Stimulated activated CD4-positive, alpha-beta T cell treated with anti-CD3 and anti-CD28 coated beads, Interleukin-1b, Interleukin-23, amount 100 ng/mL, for 24 hours (primary cell): ENCODE results near the gene GAK.
"Not testable (repeated sequence)": the region's sequence is repeated elsewhere in the genome, so short reads cannot be mapped to it uniquely, and the experiment has no call there.

Experiments
- DNase-seq, 4 experiments: peaks; one replicate each; pipeline ENCODE4 v3.0.0-alpha.2; 2020; ENCODE audit warnings: low read depth in 4 of 4, low spot score in 1 of 4

Gene GAK

GRCh38 chr4:927566-927965 lies 4.5 kb downstream of the GAK start:
- not testable (repeated sequence) for DNase-seq

- DNase-seq, result no peak
Observed at GRCh38 chr4:926538-926937, 5.6 kb downstream of the GAK start.

- DNase-seq, result no peak
Observed at GRCh38 chr4:925771-926500, 6.2 kb downstream of the GAK start.

- DNase-seq, result no peak
Observed at GRCh38 chr4:925171-925570, 6.9 kb downstream of the GAK start.

- DNase-seq, result no peak
Observed at GRCh38 chr4:924107-925096, 7.7 kb downstream of the GAK start.

GRCh38 chr4:921830-922331 lies 10.2 kb downstream of the GAK start:
- no peak for DNase-seq

GRCh38 chr4:919004-919680 lies 13.0 kb downstream of the GAK start:
- DNase-seq, result not testable (repeated sequence)

- not testable (repeated sequence) for DNase-seq
Observed at GRCh38 chr4:918591-918990, 13.5 kb downstream of the GAK start.

GRCh38 chr4:917992-918391 lies 14.1 kb downstream of the GAK start:
- DNase-seq, result no peak

- DNase-seq, result no peak
Observed at GRCh38 chr4:917466-917865, 14.7 kb downstream of the GAK start.

GRCh38 chr4:915595-915994 lies 16.5 kb downstream of the GAK start:
- no peak for DNase-seq

- no peak for DNase-seq
Observed at GRCh38 chr4:915041-915474, 17.1 kb downstream of the GAK start.

GRCh38 chr4:914531-914930 lies 17.6 kb downstream of the GAK start:
- no peak for DNase-seq

GRCh38 chr4:913280-913618 lies 18.9 kb downstream of the GAK start:
- DNase-seq, result no peak

GRCh38 chr4:912548-913279 lies 19.4 kb downstream of the GAK start:
- DNase-seq, result no peak

GRCh38 chr4:911871-912490 lies 20.1 kb downstream of the GAK start:
- no peak for DNase-seq

GRCh38 chr4:911221-911751 lies 20.8 kb downstream of the GAK start:
- DNase-seq, result no peak

- no peak for DNase-seq
Observed at GRCh38 chr4:910366-911091, 21.6 kb downstream of the GAK start.

- no peak for DNase-seq
Observed at GRCh38 chr4:909821-910220, 22.3 kb downstream of the GAK start.
